Endothelial cell of umbilical vein (primary cell): ENCODE data around the gene L3MBTL4.

Source experiments
- JUN ChIP-seq: IDR thresholded peaks from 2 replicates; pipeline ENCODE4 v1.6.1; 2011; ENCODE audit warnings: borderline replicate concordance, low read depth; ENCODE audit not compliant: insufficient read length, insufficient read depth
- POLR2A ChIP-seq: IDR thresholded peaks from 2 replicates; pipeline ENCODE4 v1.6.1; 2012; ENCODE audit warnings: low read depth, mild to moderate bottlenecking, control low read depth, low read length
- POLR2AphosphoS5 ChIP-seq: IDR thresholded peaks from 2 replicates; pipeline ENCODE4 v1.6.1; 2012; ENCODE audit warnings: low read depth, mild to moderate bottlenecking, control low read depth, low read length, moderate library complexity; ENCODE audit not compliant: insufficient read depth
- TF ChIP-seq, protein P1 (sequence below), 2 donors: IDR thresholded peaks; 1 replicate in 1 of 2; 2 replicates in 1 of 2; pipeline ENCODE4 v1.5.1; 2011; ENCODE audit warnings: low read length in 2 of 2, mild to moderate bottlenecking in 2 of 2, moderate library complexity in 2 of 2, control low read depth in 1 of 2, inconsistent platforms in 1 of 2, low read depth in 1 of 2; ENCODE audit not compliant: insufficient read depth in 1 of 2; ENCODE audit errors: extremely low read depth in 1 of 2
- TF ChIP-seq, protein P2 (sequence below): IDR thresholded peaks from 2 replicates; pipeline ENCODE4 v1.6.1; 2011; ENCODE audit not compliant: insufficient read depth, insufficient read length

DNA sequence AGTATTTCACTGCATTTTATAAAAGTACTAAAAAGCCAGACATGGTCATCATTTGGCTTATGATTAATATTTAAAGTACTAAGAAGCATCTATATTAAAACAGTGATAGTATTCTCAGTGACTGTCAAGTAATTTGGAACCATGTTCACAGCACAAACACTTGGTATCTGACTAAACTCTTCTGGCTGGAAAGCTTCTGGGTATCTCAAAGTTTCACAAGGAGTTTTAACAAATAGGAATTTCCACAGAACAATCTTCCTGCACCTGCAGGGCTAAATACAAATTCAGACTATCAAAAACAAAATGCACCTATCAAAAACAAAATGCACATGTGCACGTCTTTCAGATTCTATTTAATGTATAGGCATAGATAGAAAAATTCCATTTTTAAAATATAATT, 158.8 kb downstream of the L3MBTL4 start:
- TF ChIP-seq, protein P1, sequence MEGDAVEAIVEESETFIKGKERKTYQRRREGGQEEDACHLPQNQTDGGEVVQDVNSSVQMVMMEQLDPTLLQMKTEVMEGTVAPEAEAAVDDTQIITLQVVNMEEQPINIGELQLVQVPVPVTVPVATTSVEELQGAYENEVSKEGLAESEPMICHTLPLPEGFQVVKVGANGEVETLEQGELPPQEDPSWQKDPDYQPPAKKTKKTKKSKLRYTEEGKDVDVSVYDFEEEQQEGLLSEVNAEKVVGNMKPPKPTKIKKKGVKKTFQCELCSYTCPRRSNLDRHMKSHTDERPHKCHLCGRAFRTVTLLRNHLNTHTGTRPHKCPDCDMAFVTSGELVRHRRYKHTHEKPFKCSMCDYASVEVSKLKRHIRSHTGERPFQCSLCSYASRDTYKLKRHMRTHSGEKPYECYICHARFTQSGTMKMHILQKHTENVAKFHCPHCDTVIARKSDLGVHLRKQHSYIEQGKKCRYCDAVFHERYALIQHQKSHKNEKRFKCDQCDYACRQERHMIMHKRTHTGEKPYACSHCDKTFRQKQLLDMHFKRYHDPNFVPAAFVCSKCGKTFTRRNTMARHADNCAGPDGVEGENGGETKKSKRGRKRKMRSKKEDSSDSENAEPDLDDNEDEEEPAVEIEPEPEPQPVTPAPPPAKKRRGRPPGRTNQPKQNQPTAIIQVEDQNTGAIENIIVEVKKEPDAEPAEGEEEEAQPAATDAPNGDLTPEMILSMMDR (IDR thresholded peaks at IDR 0.05; ENCODE audit: extremely low read depth in 1 of 2, insufficient read depth in 1 of 2, low read depth in 1 of 2, low read length in 2 of 2), result no peak
- TF ChIP-seq POLR2A, result no peak
- no peak for TF ChIP-seq POLR2AphosphoS5
- TF ChIP-seq, protein P2, sequence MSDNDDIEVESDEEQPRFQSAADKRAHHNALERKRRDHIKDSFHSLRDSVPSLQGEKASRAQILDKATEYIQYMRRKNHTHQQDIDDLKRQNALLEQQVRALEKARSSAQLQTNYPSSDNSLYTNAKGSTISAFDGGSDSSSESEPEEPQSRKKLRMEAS, result no peak
- TF ChIP-seq JUN, result no peak
